Liver (tissue), 9 donors: Measurements from ENCODE around the gene GARNL3. TPM values are rescaled to one million over a fixed set of nuclear protein-coding genes. Genes with fewer than 3 reads are reported as not detected.

Source experiments
- DNase-seq: peaks from one replicate; pipeline ENCODE4 v3.0.0-alpha.2; 2017; ENCODE audit warnings: low spot score
- H3K27ac ChIP-seq, 2 donors: one replicate each; pipeline ENCODE4 v1.7.0; 2013; ENCODE audit warnings: inconsistent platforms in 2 of 2, low read length in 2 of 2, control low read depth in 1 of 2, low read depth in 1 of 2, mild to moderate bottlenecking in 1 of 2
- H3K27me3 ChIP-seq, 4 donors: one replicate each; pipeline versions ENCODE4 v1.6.1 to v1.7.0; 2013; ENCODE audit warnings: low read length in 3 of 4, inconsistent platforms in 1 of 4, mild to moderate bottlenecking in 1 of 4, moderate library complexity in 1 of 4; ENCODE audit not compliant: control insufficient read depth in 4 of 4, insufficient read depth in 4 of 4
- H3K36me3 ChIP-seq, 4 donors: one replicate each; pipeline versions ENCODE4 v1.6.1 to v1.7.0; 2013; ENCODE audit warnings: low read length in 3 of 4, mild to moderate bottlenecking in 3 of 4, low read depth in 1 of 4, moderate library complexity in 1 of 4; ENCODE audit not compliant: control insufficient read depth in 4 of 4, insufficient read depth in 3 of 4
- H3K4me1 ChIP-seq, 4 donors: one replicate each; pipeline versions ENCODE4 v1.6.1 to v1.7.0; 2013; ENCODE audit warnings: low read length in 3 of 4, mild to moderate bottlenecking in 3 of 4, moderate library complexity in 1 of 4; ENCODE audit not compliant: control insufficient read depth in 4 of 4, insufficient read depth in 4 of 4
- H3K4me3 ChIP-seq, 3 donors: one replicate each; pipeline versions ENCODE4 v1.6.1 to v1.7.0; 2013; ENCODE audit warnings: low read length in 3 of 3, control low read depth in 1 of 3, low read depth in 1 of 3, mild to moderate bottlenecking in 1 of 3
- H3K9ac ChIP-seq, 2 donors: one replicate each; pipeline ENCODE4 v1.7.0; 2013; ENCODE audit warnings: low read length in 2 of 2, mild to moderate bottlenecking in 2 of 2, moderate library complexity in 2 of 2, control low read depth in 1 of 2, low read depth in 1 of 2
- H3K9me3 ChIP-seq, 4 donors: one replicate each; pipeline versions ENCODE4 v1.6.1 to v1.7.0; 2013; ENCODE audit warnings: low read length in 3 of 4; ENCODE audit not compliant: control insufficient read depth in 4 of 4
- EGR1 ChIP-seq, 2 donors: IDR thresholded peaks; 2 replicates each; pipeline ENCODE4 v1.6.1; 2016 to 2018; ENCODE audit warnings: antibody characterized with exemption in 2 of 2, low read depth in 2 of 2
- FOXA1 ChIP-seq: IDR thresholded peaks from 2 replicates; pipeline ENCODE4 v1.6.1; 2016; ENCODE audit warnings: antibody characterized with exemption
- FOXA2 ChIP-seq: IDR thresholded peaks from 2 replicates; pipeline ENCODE4 v1.6.1; 2016; ENCODE audit warnings: antibody characterized with exemption
- HNF4A ChIP-seq, 2 donors: conservative IDR thresholded peaks; 2 replicates each; pipeline ENCODE4 v1.6.1; 2016; ENCODE audit warnings: antibody characterized with exemption in 2 of 2, mild to moderate bottlenecking in 2 of 2
- HNF4G ChIP-seq: IDR thresholded peaks from 2 replicates; pipeline ENCODE4 v1.6.1; 2016; ENCODE audit warnings: antibody characterized with exemption
- NR2F2 ChIP-seq: IDR thresholded peaks from 2 replicates; pipeline ENCODE4 v1.6.1; 2016; ENCODE audit warnings: antibody characterized with exemption
- RAD21 ChIP-seq, 2 donors: IDR thresholded peaks; 2 replicates each; pipeline ENCODE4 v1.6.1; 2016; ENCODE audit warnings: antibody characterized with exemption in 2 of 2, mild to moderate bottlenecking in 2 of 2
- RXRA ChIP-seq, 2 donors: IDR thresholded peaks; 2 replicates each; pipeline ENCODE4 v1.6.1; 2017 to 2018; ENCODE audit warnings: antibody characterized with exemption in 2 of 2, mild to moderate bottlenecking in 1 of 2
- SP1 ChIP-seq: IDR thresholded peaks from 2 replicates; pipeline ENCODE4 v1.6.1; 2018; ENCODE audit warnings: antibody characterized with exemption, mild to moderate bottlenecking
- TAF1 ChIP-seq: conservative IDR thresholded peaks from 2 replicates; pipeline ENCODE4 v1.6.1; 2016; ENCODE audit warnings: antibody characterized with exemption, mild to moderate bottlenecking
- WGBS: extraction: QIAGEN DNeasy Blood & Tissue Kit; methylation state at CpG from one replicate; pipeline ENCODE4 v1.1.7; 2013; 5-methylcytosine and 5-hydroxymethylcytosine counted together
- polyA plus RNA-seq, 2 donors: library from polyadenylated mRNA; stranded (reverse) in 1 of 2; unstranded in 1 of 2; fragments of 200-250 nt in 1 of 2; fragments of >200 nt in 1 of 2; fragmentation: Nextera tagmentation in 1 of 2; extraction: Ambion mirVana in 1 of 2; gene quantifications; one replicate each; pipeline versions ENCODE4 v1.2.1 to v1.2.3, GENCODE V29; 2013 to 2015
- total RNA-seq, 2 donors: library from RNA; depleted of rRNA; stranded (reverse); fragments of >200 nt; gene quantifications; one replicate each; pipeline ENCODE4 v1.2.3, GENCODE V29; 2014
- TF ChIP-seq, protein P1 (sequence below): fragments of 150-350 bp; IDR thresholded peaks from 2 replicates; pipeline ENCODE4 v1.5.1; 2017; ENCODE audit warnings: improper control_type of control experiment, low read depth, low read length; ENCODE audit not compliant: missing input control
- TF ChIP-seq, protein P2 (sequence below): IDR thresholded peaks from 2 replicates; pipeline ENCODE4 v1.6.1; 2016; ENCODE audit warnings: antibody characterized with exemption
- TF ChIP-seq, protein P3 (sequence below): IDR thresholded peaks from 2 replicates; pipeline ENCODE4 v1.6.1; 2016; ENCODE audit warnings: antibody characterized with exemption
- TF ChIP-seq, protein P4 (sequence below): IDR thresholded peaks from 2 replicates; pipeline ENCODE4 v1.6.1; 2016; ENCODE audit warnings: antibody characterized with exemption
- TF ChIP-seq, protein P5 (sequence below): IDR thresholded peaks from 2 replicates; pipeline ENCODE4 v1.6.1; 2016; ENCODE audit warnings: antibody characterized with exemption, mild to moderate bottlenecking
- donor health status: healthy.
- donor health status: healthy.
- donor health status: healthy.
- donor health status: healthy.
- donor health status: healthy.

Gene GARNL3
- total and polyA plus RNA-seq, 4 donors = 0.89 to 6.7 (median 3.5) TPM

DNA sequence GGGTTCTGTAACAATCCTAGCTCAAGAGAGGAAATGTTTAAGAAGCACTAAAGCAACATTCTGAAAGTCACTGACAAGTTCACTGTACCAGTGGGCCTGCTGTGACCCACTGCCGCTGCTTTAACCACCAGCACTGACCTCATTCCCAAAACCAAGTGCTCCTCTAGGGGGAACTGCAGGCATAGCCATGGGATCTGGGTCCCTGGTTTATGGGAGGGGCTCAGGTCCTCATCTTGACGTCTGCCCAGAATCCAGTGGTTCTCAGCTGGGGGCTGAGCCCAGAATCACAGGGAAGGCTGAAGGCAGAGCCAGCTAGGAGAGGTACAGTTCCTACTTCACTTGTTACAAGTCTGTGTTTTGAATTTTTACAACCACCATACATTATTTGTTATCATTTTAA lies 96.3 kb downstream of the GARNL3 start:
- DNase-seq = no peak
- no peaks in the 10 kb centered on the region for H3K27me3 ChIP-seq
- WGBS = 69% methylated on average over 2 of the region's 2 CpGs
- TF ChIP-seq, protein P1, sequence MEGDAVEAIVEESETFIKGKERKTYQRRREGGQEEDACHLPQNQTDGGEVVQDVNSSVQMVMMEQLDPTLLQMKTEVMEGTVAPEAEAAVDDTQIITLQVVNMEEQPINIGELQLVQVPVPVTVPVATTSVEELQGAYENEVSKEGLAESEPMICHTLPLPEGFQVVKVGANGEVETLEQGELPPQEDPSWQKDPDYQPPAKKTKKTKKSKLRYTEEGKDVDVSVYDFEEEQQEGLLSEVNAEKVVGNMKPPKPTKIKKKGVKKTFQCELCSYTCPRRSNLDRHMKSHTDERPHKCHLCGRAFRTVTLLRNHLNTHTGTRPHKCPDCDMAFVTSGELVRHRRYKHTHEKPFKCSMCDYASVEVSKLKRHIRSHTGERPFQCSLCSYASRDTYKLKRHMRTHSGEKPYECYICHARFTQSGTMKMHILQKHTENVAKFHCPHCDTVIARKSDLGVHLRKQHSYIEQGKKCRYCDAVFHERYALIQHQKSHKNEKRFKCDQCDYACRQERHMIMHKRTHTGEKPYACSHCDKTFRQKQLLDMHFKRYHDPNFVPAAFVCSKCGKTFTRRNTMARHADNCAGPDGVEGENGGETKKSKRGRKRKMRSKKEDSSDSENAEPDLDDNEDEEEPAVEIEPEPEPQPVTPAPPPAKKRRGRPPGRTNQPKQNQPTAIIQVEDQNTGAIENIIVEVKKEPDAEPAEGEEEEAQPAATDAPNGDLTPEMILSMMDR = no peak
- TF ChIP-seq RAD21 (IDR thresholded peaks at IDR 0.05) = peak; percentile 10 to 48
- H3K36me3 ChIP-seq = peaks cover 0 to 10% (median 6%) of the 10 kb centered on the region in 4 donors
- H3K4me3 ChIP-seq = no peak overlapping the region
- no peak overlapping the region for H3K9ac ChIP-seq
- no peaks in the 10 kb centered on the region for H3K9me3 ChIP-seq
- peaks cover 0 to 6% (median 2%) of the 10 kb centered on the region in 4 donors for H3K4me1 ChIP-seq
- H3K27ac ChIP-seq = no peak overlapping the region

DNA sequence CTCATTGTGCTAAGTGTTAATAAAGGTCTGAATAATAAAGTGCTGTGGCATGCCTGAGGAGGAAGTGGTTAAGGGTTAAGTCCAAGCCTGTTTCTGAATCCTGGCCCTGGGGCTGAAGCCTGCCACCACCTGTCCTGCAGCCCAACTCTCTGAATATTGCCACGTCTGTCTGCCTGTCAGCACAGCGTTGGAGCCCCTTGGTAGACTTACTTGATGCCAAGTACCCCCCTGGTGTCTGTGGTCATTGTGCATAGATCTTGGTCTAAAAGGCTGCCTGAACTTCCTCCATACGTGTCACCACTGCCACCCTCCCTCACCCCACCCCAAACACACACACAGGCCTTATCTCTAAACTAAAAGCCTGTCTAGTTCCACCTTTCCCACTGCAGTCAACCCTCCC lies 97.0 kb downstream of the GARNL3 start:
- H3K27ac ChIP-seq = no peak overlapping the region
- H3K4me3 ChIP-seq = no peak overlapping the region
- TF ChIP-seq, protein P2, sequence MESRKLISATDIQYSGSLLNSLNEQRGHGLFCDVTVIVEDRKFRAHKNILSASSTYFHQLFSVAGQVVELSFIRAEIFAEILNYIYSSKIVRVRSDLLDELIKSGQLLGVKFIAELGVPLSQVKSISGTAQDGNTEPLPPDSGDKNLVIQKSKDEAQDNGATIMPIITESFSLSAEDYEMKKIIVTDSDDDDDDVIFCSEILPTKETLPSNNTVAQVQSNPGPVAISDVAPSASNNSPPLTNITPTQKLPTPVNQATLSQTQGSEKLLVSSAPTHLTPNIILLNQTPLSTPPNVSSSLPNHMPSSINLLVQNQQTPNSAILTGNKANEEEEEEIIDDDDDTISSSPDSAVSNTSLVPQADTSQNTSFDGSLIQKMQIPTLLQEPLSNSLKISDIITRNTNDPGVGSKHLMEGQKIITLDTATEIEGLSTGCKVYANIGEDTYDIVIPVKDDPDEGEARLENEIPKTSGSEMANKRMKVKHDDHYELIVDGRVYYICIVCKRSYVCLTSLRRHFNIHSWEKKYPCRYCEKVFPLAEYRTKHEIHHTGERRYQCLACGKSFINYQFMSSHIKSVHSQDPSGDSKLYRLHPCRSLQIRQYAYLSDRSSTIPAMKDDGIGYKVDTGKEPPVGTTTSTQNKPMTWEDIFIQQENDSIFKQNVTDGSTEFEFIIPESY = no peak
- TF ChIP-seq FOXA1 (no peak), TAF1 (no peak)
- DNase-seq = no peak
- H3K9ac ChIP-seq = no peak overlapping the region
- 79% methylated on average over 3 of the region's 3 CpGs for WGBS
- peaks cover 0 to 6% (median 2%) of the 10 kb centered on the region in 4 donors for H3K4me1 ChIP-seq
- no peaks in the 10 kb centered on the region for H3K27me3 ChIP-seq
- no peaks in the 10 kb centered on the region for H3K9me3 ChIP-seq
- H3K36me3 ChIP-seq = peaks cover 0 to 9% (median 5%) of the 10 kb centered on the region in 4 donors

DNA sequence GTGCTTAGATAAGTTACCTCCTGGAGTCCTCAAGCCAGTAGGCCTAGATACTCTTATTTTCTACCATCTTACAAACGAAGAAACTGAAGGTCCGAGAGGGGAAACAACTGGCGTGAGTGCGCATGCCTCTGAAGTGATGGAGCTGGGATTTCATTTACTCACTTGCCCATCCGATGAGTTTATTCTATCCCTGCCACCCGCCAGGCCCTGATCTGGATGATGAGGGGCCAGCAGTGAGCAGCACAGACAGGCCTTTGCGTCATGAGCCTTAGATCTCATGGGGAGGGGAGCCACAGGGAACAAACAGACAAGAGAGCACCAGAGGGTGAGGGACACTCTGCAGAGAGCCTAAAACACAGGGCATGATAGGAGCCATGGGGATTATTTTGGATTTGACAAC lies 98.3 kb downstream of the GARNL3 start:
- H3K4me1 ChIP-seq = peaks cover 0 to 5% (median 2%) of the 10 kb centered on the region in 4 donors
- no peak overlapping the region for H3K9ac ChIP-seq
- H3K27me3 ChIP-seq = no peaks in the 10 kb centered on the region
- WGBS = 88% methylated on average over 7 of the region's 7 CpGs
- H3K9me3 ChIP-seq = no peaks in the 10 kb centered on the region
- H3K36me3 ChIP-seq = peaks cover 0 to 7% (median 4%) of the 10 kb centered on the region in 4 donors
- H3K4me3 ChIP-seq = no peak overlapping the region
- no peak overlapping the region for H3K27ac ChIP-seq
- no peak for DNase-seq
- TF ChIP-seq RXRA (IDR thresholded peaks at IDR 0.05) (no peak), SP1 (no peak), HNF4A (conservative IDR thresholded peaks at IDR 0.05) (no peak), FOXA1 (no peak), TAF1 (no peak), NR2F2 (no peak), FOXA2 (no peak), RAD21 (IDR thresholded peaks at IDR 0.05) (no peak), HNF4G (no peak), EGR1 (IDR thresholded peaks at IDR 0.05; ENCODE audit: low read depth in 2 of 2) (no peak)
- TF ChIP-seq, protein P2 = no peak
- TF ChIP-seq, protein P3, sequence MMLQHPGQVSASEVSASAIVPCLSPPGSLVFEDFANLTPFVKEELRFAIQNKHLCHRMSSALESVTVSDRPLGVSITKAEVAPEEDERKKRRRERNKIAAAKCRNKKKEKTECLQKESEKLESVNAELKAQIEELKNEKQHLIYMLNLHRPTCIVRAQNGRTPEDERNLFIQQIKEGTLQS = no peak
- TF ChIP-seq, protein P4, sequence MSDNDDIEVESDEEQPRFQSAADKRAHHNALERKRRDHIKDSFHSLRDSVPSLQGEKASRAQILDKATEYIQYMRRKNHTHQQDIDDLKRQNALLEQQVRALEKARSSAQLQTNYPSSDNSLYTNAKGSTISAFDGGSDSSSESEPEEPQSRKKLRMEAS = no peak
- TF ChIP-seq, protein P1 = no peak
- TF ChIP-seq, protein P5, sequence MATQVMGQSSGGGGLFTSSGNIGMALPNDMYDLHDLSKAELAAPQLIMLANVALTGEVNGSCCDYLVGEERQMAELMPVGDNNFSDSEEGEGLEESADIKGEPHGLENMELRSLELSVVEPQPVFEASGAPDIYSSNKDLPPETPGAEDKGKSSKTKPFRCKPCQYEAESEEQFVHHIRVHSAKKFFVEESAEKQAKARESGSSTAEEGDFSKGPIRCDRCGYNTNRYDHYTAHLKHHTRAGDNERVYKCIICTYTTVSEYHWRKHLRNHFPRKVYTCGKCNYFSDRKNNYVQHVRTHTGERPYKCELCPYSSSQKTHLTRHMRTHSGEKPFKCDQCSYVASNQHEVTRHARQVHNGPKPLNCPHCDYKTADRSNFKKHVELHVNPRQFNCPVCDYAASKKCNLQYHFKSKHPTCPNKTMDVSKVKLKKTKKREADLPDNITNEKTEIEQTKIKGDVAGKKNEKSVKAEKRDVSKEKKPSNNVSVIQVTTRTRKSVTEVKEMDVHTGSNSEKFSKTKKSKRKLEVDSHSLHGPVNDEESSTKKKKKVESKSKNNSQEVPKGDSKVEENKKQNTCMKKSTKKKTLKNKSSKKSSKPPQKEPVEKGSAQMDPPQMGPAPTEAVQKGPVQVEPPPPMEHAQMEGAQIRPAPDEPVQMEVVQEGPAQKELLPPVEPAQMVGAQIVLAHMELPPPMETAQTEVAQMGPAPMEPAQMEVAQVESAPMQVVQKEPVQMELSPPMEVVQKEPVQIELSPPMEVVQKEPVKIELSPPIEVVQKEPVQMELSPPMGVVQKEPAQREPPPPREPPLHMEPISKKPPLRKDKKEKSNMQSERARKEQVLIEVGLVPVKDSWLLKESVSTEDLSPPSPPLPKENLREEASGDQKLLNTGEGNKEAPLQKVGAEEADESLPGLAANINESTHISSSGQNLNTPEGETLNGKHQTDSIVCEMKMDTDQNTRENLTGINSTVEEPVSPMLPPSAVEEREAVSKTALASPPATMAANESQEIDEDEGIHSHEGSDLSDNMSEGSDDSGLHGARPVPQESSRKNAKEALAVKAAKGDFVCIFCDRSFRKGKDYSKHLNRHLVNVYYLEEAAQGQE = no peak
